ENCODE results near the gene LRTM2. TPM values are rescaled to one million over a fixed set of nuclear protein-coding genes. Genes with fewer than 3 reads are reported as not detected.

LRTM2 gene
- total RNA-seq, 3 donors from 2014 or later (not counting 1 experiment from before 2014, with no cell fraction given), result not detected

GRCh38 chr12:1842183-1842904 lies 22.0 kb downstream of the LRTM2 start:
- DNase-seq, result no peak
- TF ChIP-seq CTCF (IDR thresholded peaks at IDR 0.05), result no peak
- intact Hi-C loops (cut with micrococcal nuclease), result no loop called here

GRCh38 chr12:1842905-1843640 lies 22.7 kb downstream of the LRTM2 start:
- Mint-ChIP-seq H3K36me3 (no peaks in the 10 kb centered on the region), H3K4me1 (no peaks in the 10 kb centered on the region), H3K27ac (no peak overlapping the region), H3K9me3 (no peaks in the 10 kb centered on the region), H3K4me3 (no peak overlapping the region), H3K27me3 (ENCODE audit: low read depth in 2 of 2) (peaks cover 0 to 5% of the 10 kb centered on the region in 2 donors)
- DNase-seq, result no peak
- Histone ChIP-seq H3K9me3 (ENCODE audit: control insufficient read depth, insufficient read depth, low read length) (no peaks in the 10 kb centered on the region), H3K4me1 (ENCODE audit: control insufficient read depth, insufficient read depth, low read length) (peaks cover 3% of the 10 kb centered on the region), H3K27ac (ENCODE audit: low read length) (no peak overlapping the region), H3K27me3 (ENCODE audit: control insufficient read depth, insufficient read depth, low read length) (no peaks in the 10 kb centered on the region), H3K36me3 (ENCODE audit: control insufficient read depth, insufficient read depth, low read length) (no peaks in the 10 kb centered on the region), H3K4me3 (ENCODE audit: low read length) (no peak overlapping the region)
- intact Hi-C loops (cut with micrococcal nuclease), result no loop called here
- no peak for TF ChIP-seq CTCF (IDR thresholded peaks at IDR 0.05)
- no peak for ATAC-seq
- WGBS (ENCODE audit: insufficient coverage), result 85% methylated on average over 16 of the region's 16 CpGs

More at GRCh38 chr12:1842183-1842904, 22.0 kb downstream of the LRTM2 start:
- Histone ChIP-seq H3K4me3 (ENCODE audit: low read length) (no peak overlapping the region), H3K4me1 (ENCODE audit: control insufficient read depth, insufficient read depth, low read length) (peaks cover 3% of the 10 kb centered on the region), H3K36me3 (ENCODE audit: control insufficient read depth, insufficient read depth, low read length) (no peaks in the 10 kb centered on the region), H3K27me3 (ENCODE audit: control insufficient read depth, insufficient read depth, low read length) (no peaks in the 10 kb centered on the region), H3K27ac (ENCODE audit: low read length) (no peak overlapping the region), H3K9me3 (ENCODE audit: control insufficient read depth, insufficient read depth, low read length) (no peaks in the 10 kb centered on the region)
- Mint-ChIP-seq H3K9me3 (no peaks in the 10 kb centered on the region), H3K4me3 (no peak overlapping the region), H3K36me3 (no peaks in the 10 kb centered on the region), H3K27ac (no peak overlapping the region), H3K4me1 (no peaks in the 10 kb centered on the region), H3K27me3 (ENCODE audit: low read depth in 2 of 2) (peaks cover 0 to 5% of the 10 kb centered on the region in 2 donors)
- ATAC-seq, result no peak
- 37% methylated on average over 15 of the region's 18 CpGs for WGBS (ENCODE audit: insufficient coverage)

DNA sequence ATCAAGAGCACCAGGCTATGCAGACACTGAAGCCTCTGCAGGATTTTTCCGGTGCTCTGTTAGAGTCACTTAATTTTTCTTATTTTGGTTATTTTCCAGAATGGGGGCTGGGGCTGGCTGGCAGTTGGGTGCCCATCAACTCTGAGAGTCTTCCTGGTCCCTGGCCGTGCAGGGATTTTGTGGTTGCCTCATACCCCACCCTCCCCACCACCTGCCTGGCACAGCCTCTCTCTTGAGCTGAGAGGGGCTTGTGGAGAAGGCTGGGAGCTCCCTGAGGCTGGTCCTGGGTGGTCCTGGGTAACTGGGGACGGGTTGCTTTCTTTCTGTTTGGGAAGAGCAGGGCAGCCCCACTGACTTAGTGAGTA lies 23.3 kb downstream of the LRTM2 start:
- intact Hi-C loops (cut with micrococcal nuclease), result no loop called here
- peaks cover 3% of the 10 kb centered on the region for H3K4me1 ChIP-seq (ENCODE audit: control insufficient read depth, insufficient read depth, low read length)
- H3K36me3 ChIP-seq (ENCODE audit: control insufficient read depth, insufficient read depth, low read length), result no peaks in the 10 kb centered on the region
- Mint-ChIP-seq H3K4me3 (no peak overlapping the region), H3K27me3 (ENCODE audit: low read depth in 2 of 2) (peaks cover 0 to 3% of the 10 kb centered on the region in 2 donors), H3K27ac (no peak overlapping the region), H3K9me3 (no peaks in the 10 kb centered on the region), H3K36me3 (no peaks in the 10 kb centered on the region), H3K4me1 (no peaks in the 10 kb centered on the region)
- no peak overlapping the region for H3K27ac ChIP-seq (ENCODE audit: low read length)
- no peak for TF ChIP-seq CTCF (IDR thresholded peaks at IDR 0.05)
- DNase-seq, result no peak
- 78% methylated on average over 2 of the region's 3 CpGs for WGBS (ENCODE audit: insufficient coverage)
- no peaks in the 10 kb centered on the region for H3K27me3 ChIP-seq (ENCODE audit: control insufficient read depth, insufficient read depth, low read length)
- H3K4me3 ChIP-seq (ENCODE audit: low read length), result no peak overlapping the region
- ATAC-seq, result no peak
- H3K9me3 ChIP-seq (ENCODE audit: control insufficient read depth, insufficient read depth, low read length), result no peaks in the 10 kb centered on the region
